Dendritic cell treated with granulocyte-macrophage colony-stimulating factor and Interleukin-4, amounts not matched to agents 40 ng/mL and 50 ng/mL, for 4 days (primary cell): ENCODE measurements around the gene ST3GAL4.

Source experiments
- H3K27ac Mint-ChIP-seq: one replicate; pipeline ENCODE4 v1.8.0; 2022; ENCODE audit warnings: mild to moderate bottlenecking, mixed read lengths
- H3K27me3 Mint-ChIP-seq: one replicate; pipeline ENCODE4 v1.8.0; 2022; ENCODE audit warnings: mild to moderate bottlenecking, mixed read lengths
- H3K36me3 Mint-ChIP-seq: one replicate; pipeline ENCODE4 v1.8.0; 2022; ENCODE audit warnings: low read depth, mixed read lengths
- H3K4me1 Mint-ChIP-seq: one replicate; pipeline ENCODE4 v1.8.0; 2022; ENCODE audit warnings: low read depth, mixed read lengths
- H3K4me3 Mint-ChIP-seq: one replicate; pipeline ENCODE4 v1.8.0; 2022; ENCODE audit warnings: mild to moderate bottlenecking, moderate library complexity, mixed read lengths
- H3K9me3 Mint-ChIP-seq: one replicate; pipeline ENCODE4 v1.8.0; 2022; ENCODE audit warnings: mixed read lengths
- intact Hi-C: fragments of 100-400 bp; cut with micrococcal nuclease; formaldehyde crosslinking; loops from one replicate; pipeline ENCODE4 v1.15.0; 2022

Gene ST3GAL4

DNA sequence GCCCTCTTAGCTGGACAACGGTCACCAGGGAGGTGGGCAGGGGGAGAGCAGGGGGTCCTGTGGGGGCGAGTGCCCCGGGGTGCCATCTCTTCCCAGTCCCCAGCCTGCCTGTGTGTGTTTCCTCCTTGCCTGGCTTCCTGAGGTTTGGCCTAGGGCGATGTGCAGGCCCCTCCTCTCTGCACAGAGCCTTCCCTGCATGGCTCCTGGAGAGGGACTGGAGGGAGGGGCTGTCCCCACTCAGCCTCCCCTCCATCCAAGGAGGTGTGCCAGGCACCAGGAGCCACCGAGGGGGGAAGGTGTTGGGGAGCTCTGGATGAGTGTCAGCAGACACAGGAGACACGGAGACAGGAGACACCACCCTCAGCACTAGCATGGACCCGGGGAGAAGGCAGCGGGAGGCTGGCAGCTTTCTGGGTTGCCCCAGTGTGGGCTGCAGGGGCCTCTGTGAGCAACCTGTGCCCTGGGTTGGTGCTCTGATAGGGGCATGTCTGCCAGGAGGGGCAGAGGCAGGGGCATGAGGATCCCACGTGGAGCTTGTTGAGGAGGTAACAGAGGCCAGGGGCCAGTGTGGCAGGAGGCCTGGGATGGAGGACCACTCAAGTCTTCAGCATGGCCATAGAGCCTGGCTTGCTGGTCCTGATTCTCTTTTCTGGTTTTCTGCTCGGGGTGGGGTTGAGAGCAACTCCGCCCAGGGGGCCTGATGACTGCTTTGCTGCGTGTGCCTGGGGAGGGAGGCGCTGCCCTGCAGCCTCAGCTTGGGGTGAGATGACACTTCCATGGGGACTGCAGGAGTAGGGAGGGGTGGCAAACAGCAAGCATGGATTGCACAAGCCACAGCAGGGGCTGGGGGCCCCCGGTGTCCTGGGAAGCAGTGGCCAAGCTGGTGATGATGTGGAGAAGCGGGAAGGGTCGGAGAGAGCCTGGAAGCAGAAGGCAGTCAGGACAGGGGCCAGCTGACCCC is 78.8 kb downstream of the ST3GAL4 start:
- Mint-ChIP-seq H3K9me3 (no peaks in the 10 kb centered on the region), H3K4me3 (no peak overlapping the region), H3K4me1 (peaks cover 15% of the 10 kb centered on the region), H3K27me3 (no peaks in the 10 kb centered on the region), H3K36me3 (no peaks in the 10 kb centered on the region), H3K27ac (peak overlapping the region; percentile 8)
- intact Hi-C loops: no loop called here

GRCh38 chr11:126434950-126435335 is 79.5 kb downstream of the ST3GAL4 start:
- Mint-ChIP-seq H3K9me3 (no peaks in the 10 kb centered on the region), H3K4me3 (no peak overlapping the region), H3K36me3 (no peaks in the 10 kb centered on the region), H3K27ac (peak overlapping the region; percentile 8), H3K4me1 (peaks cover 8% of the 10 kb centered on the region), H3K27me3 (no peaks in the 10 kb centered on the region)
- intact Hi-C loops: no loop called here

DNA sequence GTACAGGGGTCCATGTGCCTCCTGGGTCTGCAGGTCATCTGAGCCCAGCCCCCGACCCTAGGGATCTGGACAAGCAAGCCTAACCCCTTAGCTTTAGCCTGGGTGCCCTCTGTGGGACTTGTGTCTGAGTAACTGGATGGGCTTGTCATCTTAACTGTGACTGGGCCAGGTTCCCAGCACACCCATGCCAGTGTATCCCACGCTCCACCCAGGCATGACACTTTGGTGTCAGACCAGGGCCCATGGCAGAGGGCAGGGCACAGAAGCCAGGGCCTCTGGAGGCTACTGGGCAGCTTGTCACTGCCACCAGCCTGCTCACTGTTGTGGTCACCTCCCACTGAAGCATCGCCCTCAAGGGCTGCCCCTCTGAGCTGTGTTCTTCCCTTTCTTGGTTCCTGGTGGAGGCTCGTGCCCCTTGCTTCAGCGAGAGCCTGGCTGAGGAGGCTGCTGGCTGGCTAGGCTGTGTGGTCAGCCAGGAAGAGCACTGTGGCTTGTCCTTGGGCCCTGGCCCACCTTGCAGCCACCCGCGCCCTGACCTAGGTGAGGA is 80.8 kb downstream of the ST3GAL4 start:
- Mint-ChIP-seq H3K36me3 (no peaks in the 10 kb centered on the region), H3K27ac (peak overlapping the region; percentile 33)
- intact Hi-C loops: no loop called here

DNA sequence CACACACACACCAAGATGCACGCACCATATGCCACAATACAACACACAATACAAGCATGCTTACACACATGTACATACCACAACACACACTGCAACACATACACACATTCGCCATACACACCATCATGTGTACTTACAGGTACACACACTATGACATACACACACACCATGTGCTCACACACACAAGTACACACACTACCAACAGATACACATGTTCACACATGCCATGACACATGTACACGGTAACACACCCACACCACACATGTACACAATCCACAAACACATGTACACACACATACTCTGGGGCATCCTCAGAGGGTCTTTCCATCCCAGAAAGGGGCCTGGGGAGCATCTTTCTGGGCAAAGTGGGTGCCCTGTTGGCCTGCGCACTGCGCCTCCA is 82.2 kb downstream of the ST3GAL4 start:
- Mint-ChIP-seq H3K4me1 (peaks cover 15% of the 10 kb centered on the region), H3K4me3 (no peak overlapping the region), H3K27ac (no peak overlapping the region), H3K9me3 (no peaks in the 10 kb centered on the region), H3K36me3 (no peaks in the 10 kb centered on the region), H3K27me3 (peaks cover 2% of the 10 kb centered on the region)
- intact Hi-C loops: no loop called here

More for the DNA sequence above, 80.8 kb downstream of the ST3GAL4 start:
- H3K27me3 Mint-ChIP-seq: no peaks in the 10 kb centered on the region
- peaks cover 15% of the 10 kb centered on the region for H3K4me1 Mint-ChIP-seq
- no peak overlapping the region for H3K4me3 Mint-ChIP-seq
- no peaks in the 10 kb centered on the region for H3K9me3 Mint-ChIP-seq

GRCh38 chr11:126438272-126438671 is 82.8 kb downstream of the ST3GAL4 start:
- intact Hi-C loops: no loop called here
- peaks cover 13% of the 10 kb centered on the region for H3K4me1 Mint-ChIP-seq
- no peak overlapping the region for H3K27ac Mint-ChIP-seq
- H3K36me3 Mint-ChIP-seq: no peaks in the 10 kb centered on the region
- H3K9me3 Mint-ChIP-seq: no peaks in the 10 kb centered on the region
- no peak overlapping the region for H3K4me3 Mint-ChIP-seq
- H3K27me3 Mint-ChIP-seq: peaks cover 2% of the 10 kb centered on the region

DNA sequence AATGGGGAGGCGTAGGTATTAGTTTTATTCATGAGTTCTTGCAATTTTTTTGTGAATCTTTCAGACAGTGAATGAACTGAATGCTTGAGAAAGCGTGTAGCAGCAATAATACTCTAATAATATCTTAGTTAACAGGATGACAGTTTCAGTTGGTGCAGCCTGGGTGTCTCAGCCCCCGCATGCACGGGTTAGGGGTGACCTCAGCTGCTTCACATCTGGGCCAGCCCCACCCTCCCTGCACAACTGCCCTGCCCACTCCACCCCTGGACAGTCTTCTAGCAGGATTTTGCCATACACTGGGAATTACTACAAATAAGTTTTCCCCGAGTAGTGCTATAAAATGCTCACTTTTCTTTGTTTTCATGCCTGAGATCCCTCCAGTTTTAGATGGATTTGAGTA is 83.2 kb downstream of the ST3GAL4 start:
- Mint-ChIP-seq H3K4me1 (peaks cover 9% of the 10 kb centered on the region), H3K9me3 (no peaks in the 10 kb centered on the region), H3K27ac (no peak overlapping the region), H3K36me3 (no peaks in the 10 kb centered on the region), H3K27me3 (peaks cover 4% of the 10 kb centered on the region), H3K4me3 (no peak overlapping the region)
- intact Hi-C loops: no loop called here

DNA sequence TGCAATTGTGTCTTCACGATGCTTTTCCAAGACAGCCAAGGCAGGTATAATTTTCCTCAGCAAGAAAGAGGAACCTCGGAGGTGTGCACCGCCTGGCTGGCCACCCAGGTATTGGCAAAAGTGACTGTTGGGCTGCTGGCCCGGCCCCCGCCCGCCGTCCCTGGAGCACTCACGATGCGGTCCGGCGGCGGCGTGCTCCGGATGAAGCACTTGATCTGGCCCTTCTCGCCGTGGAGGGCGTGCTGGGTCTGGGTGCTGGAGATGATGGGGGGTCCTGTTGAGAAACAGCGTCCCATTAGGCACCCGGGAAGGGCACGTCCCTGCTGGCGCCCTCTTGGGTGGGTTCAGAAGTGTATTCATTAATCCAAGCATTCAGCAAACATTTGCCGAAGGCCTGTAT is 84.8 kb downstream of the ST3GAL4 start:
- intact Hi-C loops: loop anchor here (10.0 kb wide), 1 partner anchor 1055 kb away; no protein-coding TSS in a partner anchor
- H3K4me3 Mint-ChIP-seq: no peak overlapping the region
- no peak overlapping the region for H3K27ac Mint-ChIP-seq
- no peaks in the 10 kb centered on the region for H3K9me3 Mint-ChIP-seq
- H3K4me1 Mint-ChIP-seq: peaks cover 7% of the 10 kb centered on the region
- peaks cover 4% of the 10 kb centered on the region for H3K27me3 Mint-ChIP-seq
- H3K36me3 Mint-ChIP-seq: no peaks in the 10 kb centered on the region

DNA sequence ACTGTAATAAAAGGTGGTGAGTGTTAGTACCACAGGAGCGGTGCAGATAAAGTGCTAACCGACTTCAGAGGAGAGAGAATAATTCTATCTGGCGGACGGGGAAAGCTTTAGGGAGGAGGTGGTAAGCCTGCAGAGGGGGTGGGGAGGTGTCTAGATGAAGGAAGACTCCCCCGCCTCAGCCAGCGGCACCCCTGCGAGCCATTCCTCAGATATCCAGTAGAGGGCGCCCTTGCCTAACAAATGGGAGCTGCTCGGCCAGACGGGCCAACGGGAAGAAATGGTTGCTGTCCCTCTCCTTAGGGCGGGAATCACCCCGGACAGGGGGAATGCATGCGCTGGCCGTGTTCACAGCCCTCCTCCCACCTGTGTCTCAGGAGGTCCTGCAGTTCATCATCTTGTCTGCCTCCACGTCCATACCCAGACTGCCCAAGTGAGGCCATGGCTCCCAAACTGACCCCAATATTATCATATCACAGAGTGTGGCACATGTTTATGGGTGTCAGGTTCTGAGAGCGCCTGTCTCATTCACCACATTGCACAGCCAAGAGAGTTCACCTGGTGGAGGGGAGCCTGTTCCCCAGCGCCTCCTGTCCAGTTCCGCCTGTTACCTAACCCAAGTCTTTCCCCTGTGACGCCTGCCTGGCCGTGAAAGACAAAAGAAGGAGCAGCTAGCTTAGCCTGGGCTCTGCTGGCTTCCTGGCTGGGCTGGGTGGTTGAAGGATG is 85.5 kb downstream of the ST3GAL4 start:
- Mint-ChIP-seq H3K4me3 (no peak overlapping the region), H3K9me3 (no peaks in the 10 kb centered on the region), H3K4me1 (peaks cover 7% of the 10 kb centered on the region), H3K36me3 (no peaks in the 10 kb centered on the region), H3K27me3 (peaks cover 4% of the 10 kb centered on the region), H3K27ac (no peak overlapping the region)
- intact Hi-C loops: loop anchor here (1.0 to 10.0 kb wide), 3 partner anchors 39 to 1054 kb away; no protein-coding TSS in a partner anchor

GRCh38 chr11:126443120-126443519 is 87.6 kb downstream of the ST3GAL4 start:
- Mint-ChIP-seq H3K27me3 (peaks cover 4% of the 10 kb centered on the region), H3K36me3 (no peaks in the 10 kb centered on the region), H3K4me3 (no peak overlapping the region), H3K4me1 (peaks cover 7% of the 10 kb centered on the region), H3K27ac (no peak overlapping the region), H3K9me3 (no peaks in the 10 kb centered on the region)
- intact Hi-C loops: loop anchor here (10.0 kb wide), 1 partner anchor 1052 kb away; no protein-coding TSS in a partner anchor

DNA sequence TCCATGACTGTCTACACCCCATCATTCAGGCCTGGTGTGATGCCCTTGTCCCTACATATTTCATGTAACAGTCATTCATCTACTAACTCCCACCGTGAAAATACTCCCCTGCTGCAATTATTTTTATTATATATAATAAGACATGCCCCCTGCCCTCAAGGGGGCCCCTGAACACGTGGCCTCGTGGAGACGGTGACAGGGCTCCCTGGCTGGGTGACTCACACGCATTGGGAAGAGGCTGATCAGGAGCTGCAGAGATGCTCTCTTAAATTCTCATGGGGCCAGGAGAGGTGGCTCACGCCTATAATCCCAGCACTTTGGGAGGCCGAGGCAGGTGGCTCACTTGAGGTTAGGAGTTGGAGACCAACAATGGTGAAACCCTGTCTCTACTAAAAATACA is 88.6 kb downstream of the ST3GAL4 start:
- peaks cover 7% of the 10 kb centered on the region for H3K4me1 Mint-ChIP-seq
- H3K9me3 Mint-ChIP-seq: no peaks in the 10 kb centered on the region
- intact Hi-C loops: loop anchor here (10.0 kb wide), 1 partner anchor 1051 kb away; no protein-coding TSS in a partner anchor
- no peaks in the 10 kb centered on the region for H3K36me3 Mint-ChIP-seq
- peaks cover 4% of the 10 kb centered on the region for H3K27me3 Mint-ChIP-seq
- H3K27ac Mint-ChIP-seq: no peak overlapping the region
- no peak overlapping the region for H3K4me3 Mint-ChIP-seq

DNA sequence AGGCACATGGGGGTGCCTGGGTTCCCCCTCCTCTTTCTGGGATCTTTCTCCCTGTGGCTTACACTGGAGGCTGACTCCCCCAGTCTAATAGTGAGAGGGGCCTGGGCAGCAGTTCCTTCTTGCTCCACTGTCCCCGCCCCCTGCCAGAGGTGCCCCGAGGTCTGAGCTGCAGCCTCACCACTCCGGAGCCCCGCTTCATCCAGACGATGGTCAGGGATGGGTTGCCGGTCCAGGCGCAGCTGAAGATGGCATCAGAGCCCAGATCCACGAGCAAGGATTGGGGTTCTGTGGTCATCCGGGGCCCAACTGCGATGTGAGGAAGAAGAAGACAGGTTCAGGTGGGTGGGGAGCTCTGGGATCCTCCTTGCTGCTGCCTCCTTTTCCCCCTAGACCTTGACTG is 91.1 kb downstream of the ST3GAL4 start:
- Mint-ChIP-seq H3K9me3 (peaks cover 18% of the 10 kb centered on the region), H3K4me1 (no peaks in the 10 kb centered on the region), H3K27me3 (peaks cover 4% of the 10 kb centered on the region), H3K36me3 (no peaks in the 10 kb centered on the region), H3K27ac (no peak overlapping the region), H3K4me3 (no peak overlapping the region)
- intact Hi-C loops: loop anchor here (10.0 kb wide), 1 partner anchor 1048 kb away; no protein-coding TSS in a partner anchor

- no peak overlapping the region for H3K4me3 Mint-ChIP-seq
- no peaks in the 10 kb centered on the region for H3K36me3 Mint-ChIP-seq
- H3K27ac Mint-ChIP-seq: no peak overlapping the region
- H3K27me3 Mint-ChIP-seq: no peaks in the 10 kb centered on the region
- peaks cover 18% of the 10 kb centered on the region for H3K9me3 Mint-ChIP-seq
- H3K4me1 Mint-ChIP-seq: no peaks in the 10 kb centered on the region
- intact Hi-C loops: no loop called here
Observed at GRCh38 chr11:126450198-126450597, 94.7 kb downstream of the ST3GAL4 start.

DNA sequence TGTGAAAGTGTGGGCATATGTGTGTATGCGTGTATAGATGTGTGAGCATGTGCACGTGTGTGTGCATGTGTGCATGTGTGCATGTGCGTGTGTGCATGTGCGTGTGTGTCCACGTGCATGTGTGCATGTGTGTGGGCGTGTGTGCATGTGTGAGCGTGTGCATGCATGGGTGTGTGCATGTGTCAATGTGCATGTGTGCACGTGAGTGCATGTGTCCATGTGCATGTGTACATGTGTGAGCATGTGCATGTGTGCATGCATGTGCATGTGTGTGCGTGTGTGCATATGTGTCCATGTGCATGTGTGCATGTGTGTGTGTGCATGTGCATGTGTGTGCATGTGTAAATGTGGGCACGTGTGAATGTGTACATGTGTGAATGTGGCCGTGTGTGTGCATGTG is 95.3 kb downstream of the ST3GAL4 start:
- Mint-ChIP-seq H3K27me3 (peaks cover under 1% of the 10 kb centered on the region), H3K9me3 (peaks cover 18% of the 10 kb centered on the region), H3K27ac (no peak overlapping the region), H3K4me3 (no peak overlapping the region), H3K36me3 (no peaks in the 10 kb centered on the region), H3K4me1 (no peaks in the 10 kb centered on the region)
- intact Hi-C loops: no loop called here
